Liver (tissue), 3 donors: ENCODE measurements around the gene RELN.

Source experiments
- EGR1 ChIP-seq, 2 donors: IDR thresholded peaks; 2 replicates each; pipeline ENCODE4 v1.6.1; 2016 to 2018; ENCODE audit warnings: antibody characterized with exemption in 2 of 2, low read depth in 2 of 2
- GABPA ChIP-seq, 2 donors: IDR thresholded peaks in 1 of 2; conservative IDR thresholded peaks in 1 of 2; 2 replicates each; pipeline ENCODE4 v1.6.1; 2016; ENCODE audit warnings: antibody characterized with exemption in 2 of 2, mild to moderate bottlenecking in 1 of 2, moderate library complexity in 1 of 2
- RAD21 ChIP-seq, 2 donors: IDR thresholded peaks; 2 replicates each; pipeline ENCODE4 v1.6.1; 2016; ENCODE audit warnings: antibody characterized with exemption in 2 of 2, mild to moderate bottlenecking in 2 of 2
- SP1 ChIP-seq: IDR thresholded peaks from 2 replicates; pipeline ENCODE4 v1.6.1; 2018; ENCODE audit warnings: antibody characterized with exemption, mild to moderate bottlenecking
- TAF1 ChIP-seq: conservative IDR thresholded peaks from 2 replicates; pipeline ENCODE4 v1.6.1; 2016; ENCODE audit warnings: antibody characterized with exemption, mild to moderate bottlenecking
- YY1 ChIP-seq: IDR thresholded peaks from 2 replicates; pipeline ENCODE4 v1.6.1; 2016; ENCODE audit warnings: antibody characterized with exemption, mild to moderate bottlenecking
- TF ChIP-seq, protein P1 (sequence below): fragments of 150-350 bp; IDR thresholded peaks from 2 replicates; pipeline ENCODE4 v1.5.1; 2017; ENCODE audit warnings: improper control_type of control experiment, low read depth, low read length; ENCODE audit not compliant: missing input control
- TF ChIP-seq, protein P2 (sequence below): IDR thresholded peaks from 2 replicates; pipeline ENCODE4 v1.6.1; 2016; ENCODE audit warnings: antibody characterized with exemption
- TF ChIP-seq, protein P3 (sequence below): IDR thresholded peaks from 2 replicates; pipeline ENCODE4 v1.6.1; 2016; ENCODE audit warnings: antibody characterized with exemption, mild to moderate bottlenecking
- donor health status: healthy.
- donor health status: healthy.

DNA sequence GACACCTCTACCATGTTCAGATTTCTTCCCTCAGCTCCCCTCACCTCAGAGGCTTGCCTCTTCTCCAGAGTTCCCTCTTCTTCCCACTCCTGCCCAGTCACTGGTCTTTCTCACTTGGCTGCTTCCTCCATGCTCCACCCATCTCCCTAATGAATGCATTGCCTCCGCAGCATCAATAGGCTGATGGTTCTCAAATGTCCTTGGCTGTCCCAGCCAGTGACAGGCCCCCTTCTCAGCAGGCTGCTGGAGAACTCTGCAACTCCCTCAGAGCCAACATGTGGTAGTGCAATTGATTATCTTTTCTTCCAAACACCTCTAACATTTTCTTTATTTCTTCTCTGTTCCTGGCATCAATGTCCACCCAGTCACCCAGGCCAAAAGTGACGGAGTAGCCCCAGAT, 218.2 kb downstream of the RELN start:
- TF ChIP-seq, protein P1, sequence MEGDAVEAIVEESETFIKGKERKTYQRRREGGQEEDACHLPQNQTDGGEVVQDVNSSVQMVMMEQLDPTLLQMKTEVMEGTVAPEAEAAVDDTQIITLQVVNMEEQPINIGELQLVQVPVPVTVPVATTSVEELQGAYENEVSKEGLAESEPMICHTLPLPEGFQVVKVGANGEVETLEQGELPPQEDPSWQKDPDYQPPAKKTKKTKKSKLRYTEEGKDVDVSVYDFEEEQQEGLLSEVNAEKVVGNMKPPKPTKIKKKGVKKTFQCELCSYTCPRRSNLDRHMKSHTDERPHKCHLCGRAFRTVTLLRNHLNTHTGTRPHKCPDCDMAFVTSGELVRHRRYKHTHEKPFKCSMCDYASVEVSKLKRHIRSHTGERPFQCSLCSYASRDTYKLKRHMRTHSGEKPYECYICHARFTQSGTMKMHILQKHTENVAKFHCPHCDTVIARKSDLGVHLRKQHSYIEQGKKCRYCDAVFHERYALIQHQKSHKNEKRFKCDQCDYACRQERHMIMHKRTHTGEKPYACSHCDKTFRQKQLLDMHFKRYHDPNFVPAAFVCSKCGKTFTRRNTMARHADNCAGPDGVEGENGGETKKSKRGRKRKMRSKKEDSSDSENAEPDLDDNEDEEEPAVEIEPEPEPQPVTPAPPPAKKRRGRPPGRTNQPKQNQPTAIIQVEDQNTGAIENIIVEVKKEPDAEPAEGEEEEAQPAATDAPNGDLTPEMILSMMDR = no peak
- TF ChIP-seq TAF1 (no peak), GABPA (IDR thresholded peaks at IDR 0.05 in 1 of 2, conservative IDR thresholded peaks at IDR 0.05 in 1 of 2) (no peak), RAD21 (IDR thresholded peaks at IDR 0.05) (no peak), EGR1 (IDR thresholded peaks at IDR 0.05; ENCODE audit: low read depth in 2 of 2) (no peak), SP1 (no peak), YY1 (no peak)
- TF ChIP-seq, protein P2, sequence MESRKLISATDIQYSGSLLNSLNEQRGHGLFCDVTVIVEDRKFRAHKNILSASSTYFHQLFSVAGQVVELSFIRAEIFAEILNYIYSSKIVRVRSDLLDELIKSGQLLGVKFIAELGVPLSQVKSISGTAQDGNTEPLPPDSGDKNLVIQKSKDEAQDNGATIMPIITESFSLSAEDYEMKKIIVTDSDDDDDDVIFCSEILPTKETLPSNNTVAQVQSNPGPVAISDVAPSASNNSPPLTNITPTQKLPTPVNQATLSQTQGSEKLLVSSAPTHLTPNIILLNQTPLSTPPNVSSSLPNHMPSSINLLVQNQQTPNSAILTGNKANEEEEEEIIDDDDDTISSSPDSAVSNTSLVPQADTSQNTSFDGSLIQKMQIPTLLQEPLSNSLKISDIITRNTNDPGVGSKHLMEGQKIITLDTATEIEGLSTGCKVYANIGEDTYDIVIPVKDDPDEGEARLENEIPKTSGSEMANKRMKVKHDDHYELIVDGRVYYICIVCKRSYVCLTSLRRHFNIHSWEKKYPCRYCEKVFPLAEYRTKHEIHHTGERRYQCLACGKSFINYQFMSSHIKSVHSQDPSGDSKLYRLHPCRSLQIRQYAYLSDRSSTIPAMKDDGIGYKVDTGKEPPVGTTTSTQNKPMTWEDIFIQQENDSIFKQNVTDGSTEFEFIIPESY = no peak
- TF ChIP-seq, protein P3, sequence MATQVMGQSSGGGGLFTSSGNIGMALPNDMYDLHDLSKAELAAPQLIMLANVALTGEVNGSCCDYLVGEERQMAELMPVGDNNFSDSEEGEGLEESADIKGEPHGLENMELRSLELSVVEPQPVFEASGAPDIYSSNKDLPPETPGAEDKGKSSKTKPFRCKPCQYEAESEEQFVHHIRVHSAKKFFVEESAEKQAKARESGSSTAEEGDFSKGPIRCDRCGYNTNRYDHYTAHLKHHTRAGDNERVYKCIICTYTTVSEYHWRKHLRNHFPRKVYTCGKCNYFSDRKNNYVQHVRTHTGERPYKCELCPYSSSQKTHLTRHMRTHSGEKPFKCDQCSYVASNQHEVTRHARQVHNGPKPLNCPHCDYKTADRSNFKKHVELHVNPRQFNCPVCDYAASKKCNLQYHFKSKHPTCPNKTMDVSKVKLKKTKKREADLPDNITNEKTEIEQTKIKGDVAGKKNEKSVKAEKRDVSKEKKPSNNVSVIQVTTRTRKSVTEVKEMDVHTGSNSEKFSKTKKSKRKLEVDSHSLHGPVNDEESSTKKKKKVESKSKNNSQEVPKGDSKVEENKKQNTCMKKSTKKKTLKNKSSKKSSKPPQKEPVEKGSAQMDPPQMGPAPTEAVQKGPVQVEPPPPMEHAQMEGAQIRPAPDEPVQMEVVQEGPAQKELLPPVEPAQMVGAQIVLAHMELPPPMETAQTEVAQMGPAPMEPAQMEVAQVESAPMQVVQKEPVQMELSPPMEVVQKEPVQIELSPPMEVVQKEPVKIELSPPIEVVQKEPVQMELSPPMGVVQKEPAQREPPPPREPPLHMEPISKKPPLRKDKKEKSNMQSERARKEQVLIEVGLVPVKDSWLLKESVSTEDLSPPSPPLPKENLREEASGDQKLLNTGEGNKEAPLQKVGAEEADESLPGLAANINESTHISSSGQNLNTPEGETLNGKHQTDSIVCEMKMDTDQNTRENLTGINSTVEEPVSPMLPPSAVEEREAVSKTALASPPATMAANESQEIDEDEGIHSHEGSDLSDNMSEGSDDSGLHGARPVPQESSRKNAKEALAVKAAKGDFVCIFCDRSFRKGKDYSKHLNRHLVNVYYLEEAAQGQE = no peak
